HUES6 (cell line): Measurements from ENCODE around the gene PRDM16.

Source experiments
- H3K27ac ChIP-seq: 2 replicates; pipeline ENCODE4 v1.7.0; 2013; ENCODE audit warnings: low read depth, mild to moderate bottlenecking, low read length, inconsistent platforms
- H3K27me3 ChIP-seq: 2 replicates; pipeline ENCODE4 v1.6.1; 2013; ENCODE audit warnings: low read length; ENCODE audit not compliant: control insufficient read depth, insufficient read depth
- H3K36me3 ChIP-seq: 2 replicates; pipeline ENCODE4 v1.6.1; 2013; ENCODE audit warnings: low read length; ENCODE audit not compliant: control insufficient read depth, insufficient read depth
- H3K4me1 ChIP-seq: 2 replicates; pipeline ENCODE4 v1.6.1; 2013; ENCODE audit warnings: low read length; ENCODE audit not compliant: control insufficient read depth, insufficient read depth
- H3K4me3 ChIP-seq: 2 replicates; pipeline ENCODE4 v1.5.1; 2013; ENCODE audit warnings: low read depth, low read length
- H3K9ac ChIP-seq: one replicate; pipeline ENCODE4 v1.6.1; 2013; ENCODE audit warnings: mild to moderate bottlenecking, low read length
- H3K9me3 ChIP-seq: 2 replicates; pipeline ENCODE4 v1.6.1; 2013; ENCODE audit warnings: low read depth, low read length; ENCODE audit not compliant: control insufficient read depth, insufficient read depth

The PRDM16 gene

DNA sequence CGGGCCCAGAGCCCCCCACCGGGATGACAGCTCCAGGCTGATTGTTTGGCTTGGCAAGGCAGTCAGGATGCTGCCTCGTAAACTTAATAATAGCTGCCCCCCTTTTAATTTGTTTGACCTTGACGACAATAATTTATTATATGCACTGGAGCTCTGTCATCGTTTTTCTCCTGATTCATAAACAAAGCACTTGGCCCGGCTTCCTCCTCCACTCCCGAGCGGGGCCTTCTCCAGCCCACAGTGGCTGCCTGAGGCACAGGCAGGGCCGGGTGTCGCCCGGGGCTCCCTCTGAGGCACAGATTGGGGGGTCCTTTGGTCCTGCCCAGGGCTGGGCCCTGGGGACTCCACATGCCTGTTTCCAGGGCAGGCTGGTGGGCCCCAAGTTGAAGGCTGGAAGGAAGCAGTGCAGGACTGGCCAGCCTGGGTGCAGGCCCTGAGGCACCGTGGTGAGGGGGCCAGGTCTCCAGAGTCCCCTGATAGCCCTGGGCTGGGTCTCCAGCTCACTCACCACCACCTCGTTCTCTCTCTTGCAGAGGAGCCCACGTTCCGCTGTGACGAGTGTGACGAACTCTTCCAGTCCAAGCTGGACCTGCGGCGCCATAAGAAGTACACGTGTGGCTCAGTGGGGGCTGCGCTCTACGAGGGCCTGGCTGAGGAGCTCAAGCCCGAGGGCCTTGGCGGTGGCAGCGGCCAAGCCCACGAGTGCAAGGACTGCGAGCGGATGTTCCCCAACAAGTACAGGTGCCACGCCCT, 333.4 kb downstream of the PRDM16 start:
- Histone ChIP-seq H3K27me3 (0 out of 2 replicates have a peak, but pooled peaks cover 2% of the 10 kb centered on the region), H3K4me3 (no peak overlapping the region), H3K27ac (no peak overlapping the region), H3K36me3 (no peaks in the 10 kb centered on the region), H3K9me3 (no peaks in the 10 kb centered on the region), H3K9ac (no peak overlapping the region), H3K4me1 (no peaks in the 10 kb centered on the region; the same call in 1 of the 2 replicates)

DNA sequence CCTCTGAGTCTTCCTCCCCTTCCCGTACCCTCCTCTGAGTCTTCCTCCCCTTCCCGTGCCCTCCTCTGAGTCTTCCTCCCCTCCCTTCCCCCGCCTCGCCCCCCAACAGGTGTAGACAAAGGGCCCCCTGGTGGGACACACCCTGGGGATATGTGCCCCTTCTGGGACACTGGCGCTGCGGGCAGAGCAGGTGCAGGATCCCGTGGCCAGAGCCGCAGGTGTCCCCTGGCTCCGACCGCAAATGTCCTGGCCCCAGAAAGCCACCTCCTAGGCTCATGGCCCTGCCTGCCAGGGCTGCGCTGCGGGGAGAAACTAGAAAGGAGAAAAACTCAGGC, 334.0 kb downstream of the PRDM16 start:
- no peaks in the 10 kb centered on the region for H3K36me3 ChIP-seq
- H3K27me3 ChIP-seq = no peaks in the 10 kb centered on the region
- H3K4me3 ChIP-seq = no peak overlapping the region
- H3K4me1 ChIP-seq = no peaks in the 10 kb centered on the region; the same call in 1 of the 2 replicates
- H3K9ac ChIP-seq = no peak overlapping the region
- H3K27ac ChIP-seq = no peak overlapping the region
- no peaks in the 10 kb centered on the region for H3K9me3 ChIP-seq

DNA sequence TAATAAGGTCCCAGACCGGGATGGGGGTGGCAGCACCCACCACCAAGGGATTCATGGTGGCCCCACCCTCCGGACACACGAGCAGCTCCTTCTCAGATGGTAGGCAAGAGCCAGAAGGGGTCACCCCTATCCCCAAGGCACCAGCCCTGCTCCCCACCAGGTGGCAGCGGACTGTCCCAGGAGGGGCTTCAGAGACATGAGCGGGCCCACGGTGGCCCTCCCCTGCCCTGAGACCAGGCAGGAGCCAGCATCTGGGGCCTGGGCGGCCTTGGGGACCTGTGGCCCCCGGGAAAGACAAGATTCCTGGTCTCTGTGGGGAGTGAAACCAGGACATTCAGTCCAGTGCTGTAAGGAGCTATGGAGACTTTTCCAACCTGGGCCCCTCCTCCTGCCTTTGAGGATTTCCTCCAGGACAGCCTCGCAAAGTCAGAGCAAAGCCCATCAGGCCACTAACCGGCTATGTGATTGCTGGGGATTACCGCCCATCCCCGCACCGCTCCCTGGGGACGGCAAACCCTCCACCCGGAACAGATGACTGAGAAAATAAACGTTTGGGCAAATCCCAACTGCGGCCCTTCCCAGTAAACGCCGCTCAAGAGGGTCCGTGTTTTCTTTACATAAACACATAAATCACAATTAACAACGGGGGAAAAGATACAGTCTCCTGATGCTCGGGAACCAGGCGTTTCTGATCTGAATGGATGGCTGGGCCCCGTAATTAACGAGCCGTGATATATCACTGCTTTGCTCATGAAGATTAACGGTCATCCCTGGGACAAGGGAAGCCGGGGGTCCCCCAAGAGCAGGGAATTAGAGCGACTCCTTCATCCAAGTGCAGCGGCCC, 334.6 kb downstream of the PRDM16 start:
- no peaks in the 10 kb centered on the region for H3K9me3 ChIP-seq
- no peak overlapping the region for H3K9ac ChIP-seq
- no peaks in the 10 kb centered on the region; the same call in 1 of the 2 replicates for H3K4me1 ChIP-seq
- H3K36me3 ChIP-seq = no peaks in the 10 kb centered on the region
- no peak overlapping the region for H3K27ac ChIP-seq
- no peaks in the 10 kb centered on the region for H3K27me3 ChIP-seq
- no peak overlapping the region for H3K4me3 ChIP-seq

DNA sequence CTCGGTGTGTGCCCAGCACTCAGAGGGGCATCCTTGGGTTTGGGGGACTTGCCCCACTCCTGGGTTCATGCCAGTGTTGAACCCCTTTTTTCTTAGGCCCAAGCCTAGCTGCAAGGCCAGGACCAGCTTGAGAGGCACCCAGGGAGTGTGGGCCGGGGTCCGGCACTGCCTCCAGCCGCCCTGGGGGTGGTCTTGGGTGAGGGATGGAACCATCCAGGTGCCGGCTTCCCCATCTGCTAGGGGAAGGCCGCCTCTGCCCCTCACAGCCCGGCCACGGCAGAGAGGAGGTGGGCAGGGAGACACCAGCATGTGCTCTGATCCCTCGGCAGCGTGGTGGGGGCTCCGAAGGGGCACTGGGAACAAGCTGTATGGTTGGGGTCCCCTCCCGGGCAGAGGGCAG, 335.3 kb downstream of the PRDM16 start:
- H3K9me3 ChIP-seq = no peaks in the 10 kb centered on the region
- no peaks in the 10 kb centered on the region for H3K36me3 ChIP-seq
- no peak overlapping the region for H3K27ac ChIP-seq
- no peak overlapping the region for H3K4me3 ChIP-seq
- no peaks in the 10 kb centered on the region; the same call in 1 of the 2 replicates for H3K4me1 ChIP-seq
- no peak overlapping the region for H3K9ac ChIP-seq
- no peaks in the 10 kb centered on the region for H3K27me3 ChIP-seq

DNA sequence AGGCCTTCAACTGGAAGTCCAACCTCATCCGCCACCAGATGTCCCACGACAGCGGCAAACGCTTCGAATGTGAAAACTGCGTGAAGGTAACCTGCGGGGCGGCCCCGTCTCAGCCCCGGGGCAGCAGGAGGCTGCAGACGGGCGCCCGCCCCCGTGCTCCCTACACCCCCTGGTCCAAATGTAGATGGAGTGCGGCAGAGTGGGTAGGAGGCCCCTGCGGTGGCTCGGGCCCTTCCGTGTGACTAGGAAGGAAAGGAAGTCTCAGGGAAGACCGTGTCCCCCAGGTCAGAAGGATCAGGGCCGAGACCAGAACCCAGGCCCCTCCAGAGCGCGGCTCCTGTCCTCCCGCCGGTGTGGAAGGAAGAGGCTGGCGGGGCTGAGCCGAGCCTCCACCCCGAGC, 335.8 kb downstream of the PRDM16 start:
- H3K27ac ChIP-seq = no peak overlapping the region
- no peaks in the 10 kb centered on the region; the same call in 1 of the 2 replicates for H3K4me1 ChIP-seq
- no peaks in the 10 kb centered on the region for H3K36me3 ChIP-seq
- H3K9me3 ChIP-seq = no peaks in the 10 kb centered on the region
- H3K4me3 ChIP-seq = no peak overlapping the region
- no peaks in the 10 kb centered on the region for H3K27me3 ChIP-seq
- H3K9ac ChIP-seq = no peak overlapping the region

DNA sequence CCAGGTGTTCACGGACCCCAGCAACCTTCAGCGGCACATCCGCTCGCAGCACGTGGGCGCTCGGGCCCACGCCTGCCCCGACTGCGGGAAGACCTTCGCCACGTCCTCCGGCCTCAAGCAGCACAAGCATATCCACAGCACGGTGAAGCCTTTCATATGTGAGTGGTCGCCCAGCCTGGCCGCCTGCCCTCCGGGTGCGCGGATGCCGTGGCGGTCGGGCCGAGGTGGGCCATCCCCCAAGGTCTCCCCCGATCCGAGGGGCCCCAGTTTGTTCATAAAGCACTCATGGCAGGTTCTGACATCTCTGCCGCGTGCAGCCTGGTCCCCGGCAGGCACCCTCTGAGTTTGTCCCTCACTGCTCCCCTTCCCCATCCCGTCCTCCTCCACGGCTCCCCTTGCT, 336.5 kb downstream of the PRDM16 start:
- Histone ChIP-seq H3K27me3 (no peaks in the 10 kb centered on the region), H3K27ac (no peak overlapping the region), H3K4me1 (no peaks in the 10 kb centered on the region; the same call in 1 of the 2 replicates), H3K9ac (no peak overlapping the region), H3K36me3 (no peaks in the 10 kb centered on the region), H3K4me3 (no peak overlapping the region), H3K9me3 (no peaks in the 10 kb centered on the region)

DNA sequence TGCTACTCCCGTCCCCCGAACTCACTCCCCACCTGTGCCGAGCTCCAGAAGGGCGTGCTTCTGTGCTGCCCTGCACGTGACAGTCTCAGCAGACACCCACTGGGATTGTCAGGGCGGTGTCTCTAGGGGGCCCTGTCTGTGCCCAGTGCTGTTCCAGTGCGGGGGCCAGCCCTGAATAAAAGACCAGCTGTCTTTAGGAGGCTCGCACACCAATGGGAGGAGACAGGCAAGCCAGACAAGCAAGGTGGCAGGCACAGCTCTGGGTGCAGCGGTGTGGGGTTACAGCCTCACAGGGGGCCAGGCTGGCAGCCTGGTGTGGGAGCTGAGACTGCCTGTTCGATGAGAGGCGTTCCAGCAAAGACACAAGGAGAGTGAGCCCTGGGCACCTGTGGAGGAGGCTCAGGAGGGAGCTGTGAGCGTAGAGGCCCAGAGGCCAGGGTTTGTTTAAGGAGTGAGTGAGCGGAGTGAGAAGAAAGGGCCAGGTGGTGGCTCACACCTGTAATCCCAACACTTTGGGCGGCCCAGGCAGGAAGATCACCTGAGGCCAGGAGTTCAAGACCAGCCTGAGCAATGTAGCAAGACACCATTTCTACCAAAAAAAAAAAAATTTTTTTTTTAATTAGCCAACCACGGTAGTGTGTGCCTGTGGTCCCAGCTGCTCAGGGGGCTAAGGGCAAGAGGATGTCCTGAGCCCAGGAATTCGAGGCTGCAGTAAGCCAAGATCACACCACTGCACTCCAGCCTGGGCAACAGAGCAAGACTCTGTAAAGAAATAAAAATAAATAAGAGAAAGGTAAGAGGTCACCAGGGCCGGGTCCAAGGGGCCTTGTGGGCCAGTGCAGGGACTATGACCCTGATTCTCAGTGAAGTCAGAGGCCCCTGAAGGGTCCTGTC, 337.2 kb downstream of the PRDM16 start:
- Histone ChIP-seq H3K27ac (no peak overlapping the region), H3K27me3 (no peaks in the 10 kb centered on the region), H3K4me3 (no peak overlapping the region), H3K9ac (no peak overlapping the region), H3K9me3 (no peaks in the 10 kb centered on the region), H3K36me3 (no peaks in the 10 kb centered on the region), H3K4me1 (no peaks in the 10 kb centered on the region; the same call in 1 of the 2 replicates)

DNA sequence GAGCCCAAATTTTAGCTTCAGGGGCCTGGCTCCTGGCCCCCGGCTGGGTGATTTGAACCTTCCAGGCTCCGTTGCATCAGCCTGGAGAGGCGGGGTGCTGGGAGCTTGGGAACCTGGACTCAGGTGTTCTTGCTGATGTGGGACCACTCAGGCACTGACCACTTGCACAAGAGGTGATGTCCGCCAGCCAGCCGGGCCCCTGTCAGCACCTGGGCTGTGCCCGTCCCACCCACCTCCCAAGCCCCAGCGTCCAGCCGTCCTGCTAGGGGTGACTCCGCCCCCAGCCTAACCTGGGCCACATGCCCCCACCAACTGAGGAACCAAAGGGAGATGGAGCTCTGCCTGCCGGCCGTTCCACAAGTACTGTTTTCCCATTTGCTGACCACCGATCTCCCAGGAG, 338.0 kb downstream of the PRDM16 start:
- H3K9me3 ChIP-seq = no peaks in the 10 kb centered on the region
- H3K27me3 ChIP-seq = no peaks in the 10 kb centered on the region
- H3K36me3 ChIP-seq = no peaks in the 10 kb centered on the region
- no peak overlapping the region for H3K27ac ChIP-seq
- H3K4me3 ChIP-seq = no peak overlapping the region
- H3K9ac ChIP-seq = no peak overlapping the region
- no peaks in the 10 kb centered on the region; the same call in 1 of the 2 replicates for H3K4me1 ChIP-seq

DNA sequence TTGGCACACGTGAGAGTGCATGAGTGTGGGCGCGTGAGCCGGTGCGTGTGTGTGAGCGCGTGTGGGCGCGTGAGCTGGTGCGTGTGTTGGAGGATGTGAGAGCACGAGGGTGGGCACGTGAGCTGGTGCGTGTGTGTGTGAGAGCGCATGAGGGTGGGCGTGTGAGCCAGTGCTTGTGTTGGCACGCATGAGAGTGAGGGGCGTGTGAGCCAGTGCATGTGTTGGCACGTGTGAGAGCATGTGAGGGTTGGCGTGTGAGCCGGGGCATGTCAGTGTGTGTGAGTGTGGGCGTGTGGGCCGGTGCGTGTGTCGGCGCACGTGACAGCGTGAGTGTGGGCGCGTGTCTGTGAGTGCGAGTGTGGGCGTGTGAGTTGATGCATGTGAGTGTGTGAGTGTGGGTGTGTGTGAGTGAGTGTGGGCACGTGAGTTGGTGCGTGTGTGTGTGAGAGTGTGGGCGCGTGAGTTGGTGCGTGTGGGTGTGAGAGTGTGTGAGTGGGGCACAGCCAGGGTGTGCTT, 339.8 kb downstream of the PRDM16 start:
- Histone ChIP-seq H3K9ac (no peak overlapping the region), H3K36me3 (no peaks in the 10 kb centered on the region), H3K4me1 (no peaks in the 10 kb centered on the region; the same call in 1 of the 2 replicates), H3K27me3 (no peaks in the 10 kb centered on the region), H3K4me3 (no peak overlapping the region), H3K27ac (no peak overlapping the region), H3K9me3 (no peaks in the 10 kb centered on the region)

DNA sequence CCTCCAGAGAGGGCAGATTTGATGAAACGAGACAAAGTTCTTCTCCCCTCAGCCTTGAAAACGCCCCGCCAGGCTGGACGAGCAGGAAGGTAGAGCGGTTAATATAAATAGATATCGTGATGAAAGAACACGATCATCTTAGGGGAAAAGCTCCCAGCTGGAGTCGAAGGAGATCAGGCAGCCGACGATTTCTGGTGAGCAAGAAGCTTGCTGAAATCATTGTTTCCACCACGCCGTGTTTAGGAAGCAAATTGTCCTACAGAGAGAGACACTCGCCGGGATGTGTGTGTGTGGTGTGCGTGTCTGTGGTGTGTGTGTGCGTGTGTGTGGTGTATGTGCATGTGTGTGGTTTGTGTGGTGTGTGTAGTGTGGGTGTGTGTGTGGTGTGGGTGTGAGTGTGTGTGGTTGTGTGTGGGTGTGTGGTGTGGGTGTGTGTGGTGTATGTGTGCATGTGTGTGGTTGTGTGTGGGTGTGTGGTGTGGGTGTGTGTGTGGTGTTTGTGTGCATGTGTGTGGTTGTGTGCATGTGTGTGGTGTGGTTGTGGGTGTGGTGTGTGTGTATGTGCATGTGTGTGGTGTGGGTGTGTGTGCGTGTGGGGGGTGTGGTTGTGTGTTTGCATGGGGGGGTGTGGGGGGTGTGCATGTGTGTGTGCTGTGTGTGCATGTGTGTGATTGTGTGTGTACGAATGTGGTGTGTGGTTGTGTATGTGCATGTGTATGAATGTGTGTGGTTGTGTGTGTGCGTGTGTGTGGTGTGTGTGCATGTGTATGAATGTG, 340.6 kb downstream of the PRDM16 start:
- no peak overlapping the region for H3K4me3 ChIP-seq
- no peaks in the 10 kb centered on the region; the same call in 1 of the 2 replicates for H3K4me1 ChIP-seq
- no peaks in the 10 kb centered on the region for H3K9me3 ChIP-seq
- H3K27me3 ChIP-seq = no peaks in the 10 kb centered on the region
- H3K27ac ChIP-seq = no peak overlapping the region
- no peaks in the 10 kb centered on the region for H3K36me3 ChIP-seq
- H3K9ac ChIP-seq = no peak overlapping the region
